DND-41 (cell line): ENCODE data around the gene SLC22A3.
A peak's percentile ranks its signal among the peaks of the same experiment; 100 is the strongest.
"Not testable (repeated sequence)": the region's sequence is repeated elsewhere in the genome, so short reads cannot be mapped to it uniquely, and the experiment has no call there.

Source experiments
- ATAC-seq: fragments of 200-7000 bp; cut with Tn5 transposase; 3 replicates; pipeline ENCODE4 v1.9.1; 2021; ENCODE audit warnings: low read depth; ENCODE audit not compliant: insufficient read depth
- DNase-seq: peaks from one replicate; pipeline ENCODE4 v3.0.0-alpha.2; 2020
- H2AFZ ChIP-seq: 2 replicates; pipeline ENCODE4 v1.6.0; 2012; ENCODE audit warnings: low read depth, low read length
- H3K27ac ChIP-seq: 2 replicates; pipeline ENCODE4 v1.5.1; 2012; ENCODE audit warnings: low read length, inconsistent platforms
- H3K27me3 ChIP-seq: fragments of 200-600 bp; sonication (generic); 2 replicates; pipeline ENCODE4 v1.6.0; 2012; ENCODE audit warnings: low read length, mild to moderate bottlenecking, inconsistent platforms; ENCODE audit not compliant: insufficient read depth, poor library complexity
- H3K36me3 ChIP-seq: 2 replicates; pipeline ENCODE4 v1.5.1; 2012; ENCODE audit warnings: low read length, inconsistent platforms; ENCODE audit not compliant: insufficient read depth
- H3K4me1 ChIP-seq: 2 replicates; pipeline ENCODE4 v1.5.1; 2012; ENCODE audit warnings: mild to moderate bottlenecking, low read length; ENCODE audit not compliant: insufficient read depth
- H3K4me2 ChIP-seq: 2 replicates; pipeline ENCODE4 v1.6.0; 2012; ENCODE audit warnings: mild to moderate bottlenecking, moderate library complexity, low read length, inconsistent platforms; ENCODE audit not compliant: insufficient read depth
- H3K4me3 ChIP-seq, 2 experiments: fragments of 200-600 bp in 1 of 2; shearing (Covaris generic) in 1 of 2; 2 replicates each; pipeline ENCODE4 v1.5.1; 2012 to 2016; ENCODE audit warnings: inconsistent platforms in 2 of 2, low read length in 2 of 2, mild to moderate bottlenecking in 2 of 2, low read depth in 1 of 2, moderate library complexity in 1 of 2
- H3K79me2 ChIP-seq: 2 replicates; pipeline ENCODE4 v1.6.0; 2012; ENCODE audit warnings: low read length, inconsistent platforms; ENCODE audit not compliant: insufficient read depth
- H3K9ac ChIP-seq: 2 replicates; pipeline ENCODE4 v1.6.0; 2012; ENCODE audit warnings: low read depth, mild to moderate bottlenecking, inconsistent platforms, low read length, moderate library complexity
- H3K9me3 ChIP-seq: 2 replicates; pipeline ENCODE4 v1.5.1; 2012; ENCODE audit warnings: low read length, moderate library complexity, mild to moderate bottlenecking, inconsistent platforms; ENCODE audit not compliant: insufficient read depth, severe bottlenecking
- H4K20me1 ChIP-seq: 2 replicates; pipeline ENCODE4 v1.6.0; 2012; ENCODE audit warnings: low read length; ENCODE audit not compliant: insufficient read depth
- CTCF ChIP-seq: IDR thresholded peaks from 2 replicates; pipeline ENCODE4 v1.5.1; 2012; ENCODE audit warnings: borderline replicate concordance, low read length, moderate library complexity, mild to moderate bottlenecking; ENCODE audit not compliant: poor library complexity, severe bottlenecking; ENCODE audit errors: extremely low read depth
- EZH2 ChIP-seq: IDR thresholded peaks from 3 replicates; pipeline ENCODE4 v1.6.1; 2012; ENCODE audit warnings: borderline replicate concordance, low read depth, mild to moderate bottlenecking, moderate library complexity, low read length, inconsistent platforms; ENCODE audit not compliant: severe bottlenecking

The SLC22A3 gene

GRCh38 chr6:160469153-160469552 is 121.0 kb downstream of the SLC22A3 start:
- no peak overlapping the region for H2AFZ ChIP-seq
- H4K20me1 ChIP-seq: no peaks in the 10 kb centered on the region
- no peak overlapping the region for H3K27ac ChIP-seq
- ATAC-seq: no peak
- H3K27me3 ChIP-seq: no peaks in the 10 kb centered on the region
- no peak for TF ChIP-seq EZH2
- TF ChIP-seq CTCF: no peak
- no peak for DNase-seq
- no peak overlapping the region for H3K4me2 ChIP-seq
- H3K36me3 ChIP-seq: no peaks in the 10 kb centered on the region
- H3K9me3 ChIP-seq: no peaks in the 10 kb centered on the region
- H3K79me2 ChIP-seq: no peaks in the 10 kb centered on the region
- H3K4me3 ChIP-seq: no peak overlapping the region
- no peak overlapping the region for H3K9ac ChIP-seq
- H3K4me1 ChIP-seq: peaks cover 8% of the 10 kb centered on the region

GRCh38 chr6:160476056-160476455 is 127.9 kb downstream of the SLC22A3 start:
- not testable (repeated sequence) for DNase-seq, H3K4me1 ChIP-seq, H3K4me3 ChIP-seq, H3K36me3 ChIP-seq, H3K27me3 ChIP-seq, H4K20me1 ChIP-seq, H3K4me2 ChIP-seq, H3K9me3 ChIP-seq, H3K9ac ChIP-seq, H3K27ac ChIP-seq, H3K79me2 ChIP-seq, H2AFZ ChIP-seq
- peak; percentile 37; the same call in 1 of the 3 replicates for ATAC-seq

- H3K79me2 ChIP-seq, DNase-seq, H3K4me2 ChIP-seq, H3K27me3 ChIP-seq, H3K4me1 ChIP-seq, H4K20me1 ChIP-seq, ATAC-seq, H2AFZ ChIP-seq, H3K27ac ChIP-seq, H3K36me3 ChIP-seq, H3K4me3 ChIP-seq, H3K9ac ChIP-seq: not testable (repeated sequence)
- H3K9me3 ChIP-seq: peaks cover 20% of the 10 kb centered on the region
Observed at GRCh38 chr6:160477072-160477471, 128.9 kb downstream of the SLC22A3 start.

GRCh38 chr6:160477901-160478300 is 129.7 kb downstream of the SLC22A3 start:
- Histone ChIP-seq H4K20me1 (no peaks in the 10 kb centered on the region), H3K9ac (no peak overlapping the region), H3K4me2 (no peak overlapping the region), H3K36me3 (no peaks in the 10 kb centered on the region), H3K4me3 (no peak overlapping the region), H3K27me3 (no peaks in the 10 kb centered on the region), H3K27ac (no peak overlapping the region), H3K79me2 (no peaks in the 10 kb centered on the region), H3K4me1 (no peaks in the 10 kb centered on the region), H2AFZ (no peak overlapping the region), H3K9me3 (peaks cover 22% of the 10 kb centered on the region)
- ATAC-seq (no peak), DNase-seq (no peak)
- TF ChIP-seq CTCF: no peak
- TF ChIP-seq EZH2: no peak

GRCh38 chr6:160487116-160487515 is 138.9 kb downstream of the SLC22A3 start:
- Histone ChIP-seq H3K36me3 (no peaks in the 10 kb centered on the region), H3K27ac (no peak overlapping the region), H3K9ac (no peak overlapping the region), H3K4me1 (no peaks in the 10 kb centered on the region), H3K9me3 (peaks cover 2% of the 10 kb centered on the region), H3K4me3 (no peak overlapping the region), H2AFZ (no peak overlapping the region), H3K27me3 (no peaks in the 10 kb centered on the region), H3K4me2 (no peak overlapping the region), H4K20me1 (no peaks in the 10 kb centered on the region), H3K79me2 (no peaks in the 10 kb centered on the region)
- DNase-seq (no peak), ATAC-seq (no peak)
- TF ChIP-seq CTCF: no peak
- no peak for TF ChIP-seq EZH2
